Transverse colon (tissue), 4 donors: ENCODE measurements around the gene RBFOX2.

Source experiments
- EP300 ChIP-seq: sonication (generic); formaldehyde crosslinking; IDR thresholded peaks from one replicate; pipeline ENCODE4 v1.6.1; 2017; ENCODE audit warnings: antibody characterized with exemption, low read depth
- POLR2A ChIP-seq: fragments of 450-650 bp; IDR thresholded peaks from one replicate; pipeline ENCODE4 v1.6.1; 2016; ENCODE audit warnings: antibody characterized with exemption, mild to moderate bottlenecking, moderate library complexity
- POLR2AphosphoS5 ChIP-seq, 3 donors: sonication (generic); formaldehyde crosslinking; IDR thresholded peaks; one replicate each; pipeline ENCODE4 v1.6.1; 2016; ENCODE audit warnings: antibody characterized with exemption in 3 of 3
- TF ChIP-seq, protein P1 (sequence below), 5 experiments: fragments of 200-600 bp in 3 of 5; fragments of 450-650 bp in 2 of 5; sonication (generic) in 3 of 5; IDR thresholded peaks; 1 replicate in 2 of 5; 2 replicates in 3 of 5; pipeline ENCODE4 v1.5.1; 2016 to 2017; ENCODE audit warnings: antibody characterized with exemption in 5 of 5, inconsistent platforms in 3 of 5, mild to moderate bottlenecking in 2 of 5, moderate library complexity in 1 of 5

DNA sequence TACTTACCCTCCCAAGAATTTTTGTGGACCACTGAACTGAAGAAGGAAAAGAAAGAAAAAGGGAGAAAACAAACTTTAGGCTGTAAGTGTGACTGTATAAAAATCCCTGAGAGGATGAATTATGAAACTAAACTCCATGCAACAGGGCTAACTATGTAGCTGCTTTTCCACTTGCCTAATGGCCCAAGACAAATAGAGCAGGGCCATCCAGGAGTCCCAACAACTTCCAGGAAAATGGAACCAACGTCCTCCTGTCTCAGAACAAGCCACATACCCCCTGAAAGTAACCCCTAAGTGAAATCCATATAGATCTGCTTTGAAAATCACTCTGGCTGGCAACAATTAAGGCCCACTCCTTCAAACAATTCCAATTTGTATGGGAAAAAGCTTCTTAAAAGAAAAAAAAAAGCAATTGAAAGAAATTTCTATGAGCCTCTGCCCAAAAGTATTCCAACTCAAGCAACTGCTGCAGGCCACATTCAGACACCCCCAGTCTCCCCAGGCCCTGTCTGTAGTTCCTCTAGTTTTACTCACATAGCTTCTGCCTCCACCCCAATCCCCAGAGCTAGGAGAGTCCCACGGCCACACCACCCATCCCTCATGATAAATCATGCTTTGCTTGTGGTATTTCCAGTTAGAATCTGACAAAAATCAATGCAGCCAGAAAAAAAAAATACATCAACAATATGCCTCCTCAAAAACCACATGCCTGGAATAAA, 12.7 kb downstream of the RBFOX2 start:
- TF ChIP-seq, protein P1, sequence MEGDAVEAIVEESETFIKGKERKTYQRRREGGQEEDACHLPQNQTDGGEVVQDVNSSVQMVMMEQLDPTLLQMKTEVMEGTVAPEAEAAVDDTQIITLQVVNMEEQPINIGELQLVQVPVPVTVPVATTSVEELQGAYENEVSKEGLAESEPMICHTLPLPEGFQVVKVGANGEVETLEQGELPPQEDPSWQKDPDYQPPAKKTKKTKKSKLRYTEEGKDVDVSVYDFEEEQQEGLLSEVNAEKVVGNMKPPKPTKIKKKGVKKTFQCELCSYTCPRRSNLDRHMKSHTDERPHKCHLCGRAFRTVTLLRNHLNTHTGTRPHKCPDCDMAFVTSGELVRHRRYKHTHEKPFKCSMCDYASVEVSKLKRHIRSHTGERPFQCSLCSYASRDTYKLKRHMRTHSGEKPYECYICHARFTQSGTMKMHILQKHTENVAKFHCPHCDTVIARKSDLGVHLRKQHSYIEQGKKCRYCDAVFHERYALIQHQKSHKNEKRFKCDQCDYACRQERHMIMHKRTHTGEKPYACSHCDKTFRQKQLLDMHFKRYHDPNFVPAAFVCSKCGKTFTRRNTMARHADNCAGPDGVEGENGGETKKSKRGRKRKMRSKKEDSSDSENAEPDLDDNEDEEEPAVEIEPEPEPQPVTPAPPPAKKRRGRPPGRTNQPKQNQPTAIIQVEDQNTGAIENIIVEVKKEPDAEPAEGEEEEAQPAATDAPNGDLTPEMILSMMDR (IDR thresholded peaks at IDR 0.05) = no peak
- TF ChIP-seq POLR2A = no peak
- no peak for TF ChIP-seq POLR2AphosphoS5 (IDR thresholded peaks at IDR 0.05)
- no peak for TF ChIP-seq EP300
